Loucy (cell line): ENCODE results near the gene APOBEC3F.

ENCODE experiments used
- H2AFZ ChIP-seq: fragments of 200-600 bp; sonication (generic); 2 replicates; pipeline ENCODE4 v1.6.0; 2016; ENCODE audit warnings: antibody characterized with exemption, mild to moderate bottlenecking, low read length, moderate library complexity
- H3F3A ChIP-seq: fragments of 200-600 bp; 2 replicates; pipeline ENCODE4 v1.6.0; 2016; ENCODE audit warnings: antibody characterized with exemption, low read depth, mild to moderate bottlenecking
- H3K27me3 ChIP-seq: fragments of 200-600 bp; sonication (generic); 2 replicates; pipeline ENCODE4 v1.6.1; 2014; ENCODE audit warnings: low read length, mild to moderate bottlenecking; ENCODE audit not compliant: insufficient read depth, poor library complexity, severe bottlenecking
- H3K36me3 ChIP-seq: fragments of 200-600 bp; sonication (generic); 2 replicates; pipeline ENCODE4 v1.6.1; 2016; ENCODE audit warnings: low read length; ENCODE audit not compliant: insufficient read depth
- H3K4me1 ChIP-seq: fragments of 200-600 bp; sonication (generic); 2 replicates; pipeline ENCODE4 v1.5.1; 2014; ENCODE audit warnings: low read length, mild to moderate bottlenecking; ENCODE audit not compliant: insufficient read depth, poor library complexity, severe bottlenecking
- H3K4me2 ChIP-seq: fragments of 200-600 bp; sonication (generic); 2 replicates; pipeline ENCODE4 v1.6.0; 2014; ENCODE audit warnings: antibody characterized with exemption, low read length, low read depth, mild to moderate bottlenecking; ENCODE audit not compliant: poor library complexity, severe bottlenecking
- H3K4me3 ChIP-seq: fragments of 200-600 bp; sonication (generic); 2 replicates; pipeline ENCODE4 v1.5.1; 2014; ENCODE audit warnings: low read length, mild to moderate bottlenecking, mixed read lengths; ENCODE audit not compliant: poor library complexity, severe bottlenecking
- H3K79me2 ChIP-seq: fragments of 200-600 bp; sonication (generic); 2 replicates; pipeline ENCODE4 v1.6.1; 2014; ENCODE audit warnings: low read length; ENCODE audit not compliant: insufficient read depth
- H3K9ac ChIP-seq: fragments of 200-600 bp; sonication (generic); 2 replicates; pipeline ENCODE4 v1.6.0; 2014; ENCODE audit warnings: mild to moderate bottlenecking, low read depth, low read length, moderate library complexity; ENCODE audit not compliant: poor library complexity, severe bottlenecking
- H3K9me2 ChIP-seq: fragments of 200-600 bp; sonication (generic); replicated peaks from 2 replicates; pipeline ENCODE4 v1.6.1; 2016; ENCODE audit warnings: low read depth, low read length, mixed read lengths
- H3K9me3 ChIP-seq: fragments of 200-600 bp; sonication (generic); 2 replicates; pipeline ENCODE4 v1.6.1; 2014; ENCODE audit warnings: mild to moderate bottlenecking, antibody characterized with exemption, low read length, low read depth; ENCODE audit not compliant: insufficient read depth
- H4K20me1 ChIP-seq: fragments of 200-600 bp; sonication (generic); 2 replicates; pipeline ENCODE4 v1.6.0; 2014; ENCODE audit warnings: antibody characterized with exemption, low read length, mild to moderate bottlenecking; ENCODE audit not compliant: insufficient read depth, poor library complexity, severe bottlenecking
- EZH2phosphoT487 ChIP-seq: fragments of 200-600 bp; IDR thresholded peaks from 2 replicates; pipeline ENCODE4 v1.6.1; 2018; ENCODE audit warnings: antibody characterized with exemption, mild to moderate bottlenecking, moderate library complexity, borderline replicate concordance
- TF ChIP-seq, protein P1 (sequence below): fragments of 200-600 bp; sonication (generic); conservative IDR thresholded peaks from 2 replicates; pipeline ENCODE4 v1.5.1; 2014; ENCODE audit warnings: mild to moderate bottlenecking, antibody characterized with exemption, low read length

APOBEC3F gene

GRCh38 chr22:39021552-39022250 lies 19.0 kb upstream of the APOBEC3F start:
- peak overlapping the region; percentile 97 for H3K4me3 ChIP-seq

GRCh38 chr22:39024519-39025308 lies 15.9 kb upstream of the APOBEC3F start:
- Histone ChIP-seq H3K4me3 (peak overlapping the region; percentile 45), H3K4me1 (peaks cover 49% of the 10 kb centered on the region), H3K9ac (peak overlapping the region; percentile 44), H3K79me2 (peaks cover 50% of the 10 kb centered on the region), H4K20me1 (peaks cover 7% of the 10 kb centered on the region), H3K27me3 (no peaks in the 10 kb centered on the region), H3F3A (no peaks in the 10 kb centered on the region), H3K4me2 (peak overlapping the region; percentile 85), H3K9me2 (no peaks in the 10 kb centered on the region), H3K36me3 (peaks cover 6% of the 10 kb centered on the region; the same call in 1 of the 2 replicates), H3K9me3 (no peaks in the 10 kb centered on the region), H2AFZ (no peak overlapping the region)
- TF ChIP-seq EZH2phosphoT487: no peak
- TF ChIP-seq, protein P1, sequence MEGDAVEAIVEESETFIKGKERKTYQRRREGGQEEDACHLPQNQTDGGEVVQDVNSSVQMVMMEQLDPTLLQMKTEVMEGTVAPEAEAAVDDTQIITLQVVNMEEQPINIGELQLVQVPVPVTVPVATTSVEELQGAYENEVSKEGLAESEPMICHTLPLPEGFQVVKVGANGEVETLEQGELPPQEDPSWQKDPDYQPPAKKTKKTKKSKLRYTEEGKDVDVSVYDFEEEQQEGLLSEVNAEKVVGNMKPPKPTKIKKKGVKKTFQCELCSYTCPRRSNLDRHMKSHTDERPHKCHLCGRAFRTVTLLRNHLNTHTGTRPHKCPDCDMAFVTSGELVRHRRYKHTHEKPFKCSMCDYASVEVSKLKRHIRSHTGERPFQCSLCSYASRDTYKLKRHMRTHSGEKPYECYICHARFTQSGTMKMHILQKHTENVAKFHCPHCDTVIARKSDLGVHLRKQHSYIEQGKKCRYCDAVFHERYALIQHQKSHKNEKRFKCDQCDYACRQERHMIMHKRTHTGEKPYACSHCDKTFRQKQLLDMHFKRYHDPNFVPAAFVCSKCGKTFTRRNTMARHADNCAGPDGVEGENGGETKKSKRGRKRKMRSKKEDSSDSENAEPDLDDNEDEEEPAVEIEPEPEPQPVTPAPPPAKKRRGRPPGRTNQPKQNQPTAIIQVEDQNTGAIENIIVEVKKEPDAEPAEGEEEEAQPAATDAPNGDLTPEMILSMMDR: no peak

More at GRCh38 chr22:39021552-39022250, 19.0 kb upstream of the APOBEC3F start:
- H3K9me3 ChIP-seq: no peaks in the 10 kb centered on the region
- no peak overlapping the region for H2AFZ ChIP-seq
- H3K9ac ChIP-seq: peak overlapping the region; percentile 98
- peaks cover 67% of the 10 kb centered on the region for H3K79me2 ChIP-seq
- H3F3A ChIP-seq: 0 out of 2 replicates have a peak, but pooled peaks cover 3% of the 10 kb centered on the region
- no peak for TF ChIP-seq EZH2phosphoT487
- TF ChIP-seq, protein P1: no peak
- H3K4me1 ChIP-seq: peaks cover 67% of the 10 kb centered on the region
- no peaks in the 10 kb centered on the region for H3K9me2 ChIP-seq
- H3K27me3 ChIP-seq: no peaks in the 10 kb centered on the region
- peaks cover 6% of the 10 kb centered on the region; the same call in 1 of the 2 replicates for H3K36me3 ChIP-seq
- peak overlapping the region; percentile 85 for H3K4me2 ChIP-seq
- peaks cover 7% of the 10 kb centered on the region for H4K20me1 ChIP-seq

- H3K9me2 ChIP-seq: no peaks in the 10 kb centered on the region
- H3K79me2 ChIP-seq: peaks cover 44% of the 10 kb centered on the region
- H3K36me3 ChIP-seq: peaks cover 6% of the 10 kb centered on the region; the same call in 1 of the 2 replicates
- no peak overlapping the region for H3K9ac ChIP-seq
- H3K4me2 ChIP-seq: peak overlapping the region; percentile 85
- H3K4me1 ChIP-seq: peaks cover 41% of the 10 kb centered on the region
- H4K20me1 ChIP-seq: peaks cover 6% of the 10 kb centered on the region
- H3K4me3 ChIP-seq: no peak overlapping the region
- H2AFZ ChIP-seq: no peak overlapping the region
- TF ChIP-seq, protein P1: no peak
- no peak for TF ChIP-seq EZH2phosphoT487
- H3F3A ChIP-seq: no peaks in the 10 kb centered on the region
- H3K27me3 ChIP-seq: no peaks in the 10 kb centered on the region
- H3K9me3 ChIP-seq: no peaks in the 10 kb centered on the region
Observed at GRCh38 chr22:39026509-39027150, 14.0 kb upstream of the APOBEC3F start.
